Activated CD8-positive, alpha-beta memory T cell treated with anti-CD3 and anti-CD28 coated beads, Interleukin-2, amount 50 U/mL, for 24 hours (primary cell): Measurements from ENCODE around the gene TMPRSS7.

ENCODE experiments used
- DNase-seq: peaks from one replicate; pipeline ENCODE4 v3.0.0-alpha.2; 2020; ENCODE audit errors: extremely low read depth

TMPRSS7 gene

DNA sequence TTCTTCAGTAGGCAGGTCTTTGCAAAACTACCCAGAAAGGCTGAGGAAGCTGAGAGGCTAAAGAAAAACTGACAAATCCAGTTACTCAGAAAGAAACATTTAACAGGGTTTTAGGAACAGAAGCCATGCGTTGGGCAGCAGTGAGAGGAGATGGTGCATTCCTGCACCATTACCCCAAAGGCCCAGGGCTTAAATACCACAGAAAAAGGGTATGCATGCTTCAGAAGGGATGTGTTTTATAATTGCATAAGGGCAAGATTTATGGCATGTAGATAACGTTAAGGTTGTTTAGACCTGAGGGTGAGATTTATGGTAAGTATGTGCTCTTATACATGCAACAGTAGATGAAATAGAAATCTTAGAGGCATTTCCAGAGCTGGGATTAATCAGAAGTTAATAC is 61.6 kb downstream of the TMPRSS7 start:
- DNase-seq: no peak

DNA sequence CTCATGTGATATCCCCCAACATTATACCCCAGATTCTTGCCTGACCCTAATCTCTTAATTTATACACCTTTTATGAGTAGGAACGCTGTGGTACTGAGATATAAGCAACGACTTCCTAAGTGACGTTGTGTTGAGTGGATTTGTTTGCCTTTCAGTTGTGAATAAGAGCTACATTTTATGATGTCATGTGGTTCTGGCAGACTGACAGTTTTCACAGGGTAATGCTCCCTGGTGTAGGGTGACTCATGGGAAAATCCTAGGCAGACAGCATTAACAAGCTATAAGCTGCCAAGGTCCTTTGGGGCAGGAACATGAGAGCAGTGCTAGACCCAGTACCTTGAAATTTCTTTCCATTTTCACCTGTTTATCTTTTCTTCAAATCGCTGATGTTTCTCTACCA is 62.8 kb downstream of the TMPRSS7 start:
- DNase-seq: no peak

DNA sequence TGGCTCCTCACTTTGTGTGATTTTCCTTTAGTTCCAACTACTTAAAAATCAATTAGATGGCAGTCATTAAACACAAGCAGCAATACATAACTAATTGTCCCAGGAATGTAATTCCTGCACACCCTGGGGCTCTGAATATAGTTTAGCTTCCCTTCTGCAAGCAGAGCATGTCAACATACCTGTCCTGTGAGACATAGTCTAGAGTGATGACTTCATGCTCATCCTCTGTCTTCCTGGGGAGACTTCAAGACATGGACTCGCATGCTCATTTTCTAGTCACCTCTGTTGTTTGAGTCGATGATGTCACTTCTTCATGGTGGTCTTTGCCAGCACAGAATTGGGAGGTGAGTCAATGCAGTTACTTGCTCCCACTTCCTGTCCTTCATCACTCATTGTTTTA is 67.4 kb downstream of the TMPRSS7 start:
- no peak for DNase-seq

DNA sequence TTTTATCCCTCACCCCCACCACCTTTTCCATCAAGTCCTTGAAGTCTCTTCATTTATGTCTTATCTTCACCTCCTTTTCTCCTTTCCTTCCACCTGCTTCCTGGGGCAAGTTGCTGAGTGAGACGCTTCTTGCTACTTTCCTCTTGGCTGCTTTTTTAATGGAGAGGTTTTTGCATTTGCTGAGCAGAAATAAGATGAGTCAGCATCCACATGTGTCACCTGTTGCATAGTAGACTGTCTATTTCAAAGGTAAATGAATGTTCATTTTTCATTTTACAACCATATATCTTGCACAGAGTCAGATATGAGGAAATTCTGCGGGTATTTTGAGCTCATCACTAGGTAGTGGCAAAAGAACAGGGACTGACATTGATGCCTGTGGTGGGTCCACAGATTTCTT is 70.2 kb downstream of the TMPRSS7 start:
- DNase-seq: no peak

GRCh38 chr3:112109322-112109721 is 74.8 kb downstream of the TMPRSS7 start:
- no peak for DNase-seq

DNA sequence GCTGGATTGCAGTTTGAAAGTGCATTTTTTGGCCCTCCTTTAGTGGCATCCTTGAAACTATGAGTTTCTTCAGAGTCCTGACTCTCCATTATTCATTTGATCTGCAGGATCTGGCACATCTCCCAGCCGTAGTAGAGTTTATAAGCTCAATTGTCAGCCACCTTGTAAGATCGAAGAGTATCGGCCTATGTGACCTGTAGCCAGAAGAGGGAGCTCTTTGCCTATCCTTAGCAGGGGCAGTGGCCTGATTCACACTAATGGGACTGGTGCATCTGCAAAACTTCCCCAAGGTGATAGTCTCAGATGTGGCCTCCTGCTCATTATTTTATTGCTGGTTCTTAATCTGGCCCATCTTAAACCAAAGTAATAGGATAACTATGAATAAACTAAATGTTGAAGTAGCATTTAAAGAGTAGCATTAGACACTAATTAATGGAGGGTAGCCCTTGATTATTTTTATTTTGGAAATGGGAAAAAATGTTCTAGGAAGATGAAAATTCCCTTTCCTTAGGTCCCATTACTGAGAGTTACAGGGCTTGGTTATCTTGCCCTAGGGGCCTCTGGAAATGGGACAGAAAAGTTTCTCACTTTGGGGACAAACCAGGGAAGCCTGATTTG is 77.4 kb downstream of the TMPRSS7 start:
- DNase-seq: no peak

- DNase-seq: no peak
These were observed 80.1 kb downstream of the TMPRSS7 start for GRCh38 chr3:112114576-112115160.

DNA sequence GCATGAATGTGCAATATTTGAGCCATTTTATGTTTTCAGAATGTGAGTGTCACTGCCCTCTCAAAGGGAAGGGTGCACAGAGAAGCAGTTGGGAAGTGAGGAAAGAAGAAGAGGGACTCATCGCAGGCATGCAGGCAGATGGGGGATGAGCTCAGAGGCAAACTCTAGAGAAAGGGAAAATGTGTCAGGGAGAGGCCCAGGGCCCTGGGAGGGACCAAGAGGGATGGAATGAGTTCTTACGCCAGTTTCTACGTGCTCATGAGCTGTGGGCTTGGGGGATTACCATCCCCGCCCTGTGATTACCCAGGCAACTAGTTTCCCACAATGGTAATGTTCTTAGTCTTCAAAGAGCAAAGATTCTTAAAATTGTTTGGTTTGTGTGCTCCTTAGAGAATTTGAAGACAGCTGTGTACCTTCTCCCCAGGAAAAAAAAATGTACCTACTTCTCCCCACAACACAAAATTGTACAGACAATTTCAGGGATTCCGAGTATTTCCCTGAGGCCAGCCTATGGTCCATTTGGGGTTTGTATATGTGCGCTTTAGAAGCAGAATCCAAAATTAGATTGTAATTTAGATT is 80.7 kb downstream of the TMPRSS7 start:
- no peak for DNase-seq

DNA sequence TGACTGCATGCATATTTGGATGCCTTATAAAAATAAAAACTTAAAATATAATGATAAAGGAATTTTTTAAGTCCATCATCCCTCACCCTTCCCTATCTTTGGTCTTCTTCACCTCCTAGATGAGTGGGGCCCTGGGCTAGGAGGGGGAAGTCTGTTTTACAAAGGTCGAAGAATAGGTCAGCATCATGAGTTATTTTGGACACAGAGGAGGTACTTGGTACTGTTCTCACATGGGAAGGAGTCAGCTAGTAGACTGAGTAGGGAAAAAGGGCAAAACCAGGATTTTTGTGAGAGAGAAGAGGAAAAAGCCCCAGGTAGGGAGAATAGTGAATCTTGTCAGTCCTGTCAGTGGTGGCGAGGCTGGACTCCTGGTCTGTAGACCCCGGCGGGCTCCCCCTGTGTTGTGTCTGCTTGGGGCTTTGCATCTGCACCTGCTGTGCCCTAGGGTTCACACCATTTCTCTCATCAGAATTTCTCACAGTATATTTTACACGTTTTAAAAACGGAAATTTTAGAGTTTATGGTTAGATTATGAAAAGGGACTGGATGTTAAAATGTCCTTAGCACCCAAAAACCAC is 81.4 kb downstream of the TMPRSS7 start:
- DNase-seq: no peak

DNA sequence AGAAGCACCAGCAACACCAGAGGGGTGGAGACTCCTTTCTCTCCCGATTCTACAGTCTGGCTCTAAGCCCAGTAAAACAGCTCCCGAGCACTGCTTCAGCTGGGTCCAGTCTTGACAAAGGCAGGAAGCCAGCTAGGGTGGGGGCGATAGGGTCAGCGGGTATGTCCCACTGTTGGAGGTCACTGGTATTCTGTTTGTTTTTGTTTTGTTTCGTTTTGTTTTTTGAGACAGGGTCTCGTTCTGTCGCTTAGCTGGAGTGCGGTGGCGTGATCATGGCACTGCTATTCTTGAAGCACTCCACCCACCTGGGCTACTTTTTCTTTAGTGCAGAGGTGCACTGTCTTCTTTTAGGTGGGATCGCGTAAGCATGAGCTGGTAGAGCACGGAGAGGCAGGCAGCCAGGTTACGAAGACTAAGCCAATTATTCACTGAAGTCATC is 82.2 kb downstream of the TMPRSS7 start:
- DNase-seq: no peak

GRCh38 chr3:112117415-112117814 is 82.9 kb downstream of the TMPRSS7 start:
- DNase-seq: no peak

DNA sequence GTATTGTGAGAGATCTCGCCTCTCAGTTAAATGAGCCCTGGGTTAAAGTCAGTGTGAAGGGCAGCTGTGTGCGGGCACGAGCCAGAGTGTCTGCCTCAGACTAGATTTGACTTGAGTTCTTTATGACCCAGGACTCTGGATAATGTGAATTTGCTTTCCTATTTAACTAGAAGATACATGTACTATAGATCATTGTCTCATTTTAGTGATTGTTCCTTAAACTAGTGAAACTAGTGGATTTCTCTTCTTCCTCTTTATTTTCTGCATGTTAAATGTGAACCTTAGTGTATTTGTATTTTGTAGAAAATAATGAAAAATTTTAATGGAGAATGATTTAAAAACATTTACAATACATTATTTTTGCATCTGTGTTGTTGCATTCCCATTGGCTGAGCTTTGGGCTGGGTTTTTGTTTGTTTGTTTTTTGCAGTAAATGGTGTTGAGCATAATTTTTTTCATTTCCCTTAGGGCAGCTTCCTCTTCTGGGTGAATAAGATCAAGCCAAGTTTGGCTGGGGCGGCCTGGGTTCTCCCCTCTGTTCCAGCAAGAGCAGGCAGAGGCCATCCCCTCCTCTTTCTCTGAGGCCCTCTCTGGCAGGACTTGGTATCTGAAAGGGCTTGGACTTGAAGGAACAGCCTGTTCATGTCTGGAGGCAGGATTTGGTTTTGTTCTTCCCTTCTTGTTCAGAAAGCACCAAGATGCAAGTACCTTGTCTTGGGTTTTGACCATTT is 83.5 kb downstream of the TMPRSS7 start:
- no peak for DNase-seq

DNA sequence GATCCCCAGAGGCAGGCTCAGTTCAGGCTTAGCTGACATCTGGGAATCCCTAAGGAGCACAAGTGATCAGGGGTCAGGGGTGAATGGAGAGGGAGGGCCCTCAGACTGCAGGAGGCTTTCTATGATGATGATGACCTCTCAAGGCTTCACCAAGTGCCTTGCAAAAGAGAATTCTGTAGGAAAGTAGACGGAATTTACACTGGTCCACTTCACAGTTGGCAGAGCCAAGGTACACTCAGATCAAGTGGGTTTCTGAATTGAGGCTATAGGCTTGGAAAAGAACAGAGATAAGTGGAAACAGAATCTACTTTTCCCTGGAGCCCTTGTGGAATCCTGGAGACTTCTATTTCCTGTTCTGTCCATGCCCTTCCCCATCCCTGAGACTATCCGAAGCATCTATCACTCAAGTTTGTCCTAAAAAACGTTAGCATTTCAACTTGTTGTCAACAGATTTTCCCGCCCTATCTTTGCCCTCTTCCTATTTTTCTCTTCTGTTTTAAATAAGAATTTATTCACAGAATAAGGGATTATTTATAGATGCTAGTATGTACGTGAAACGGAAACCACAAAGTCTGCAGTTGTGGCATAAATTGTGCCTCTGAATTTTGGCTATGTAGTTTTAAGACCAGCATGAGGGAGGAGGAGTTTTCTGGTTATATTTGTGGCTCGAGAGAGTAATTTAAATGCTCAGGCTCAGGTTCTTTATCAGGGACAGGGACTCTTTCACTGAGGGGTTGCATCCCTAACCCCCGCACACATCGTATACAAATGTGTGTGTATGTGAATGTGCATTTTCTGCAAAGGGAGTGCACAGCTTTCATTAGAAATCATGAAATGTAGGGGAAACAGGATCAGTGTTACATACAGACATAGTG is 85.7 kb downstream of the TMPRSS7 start:
- no peak for DNase-seq

DNA sequence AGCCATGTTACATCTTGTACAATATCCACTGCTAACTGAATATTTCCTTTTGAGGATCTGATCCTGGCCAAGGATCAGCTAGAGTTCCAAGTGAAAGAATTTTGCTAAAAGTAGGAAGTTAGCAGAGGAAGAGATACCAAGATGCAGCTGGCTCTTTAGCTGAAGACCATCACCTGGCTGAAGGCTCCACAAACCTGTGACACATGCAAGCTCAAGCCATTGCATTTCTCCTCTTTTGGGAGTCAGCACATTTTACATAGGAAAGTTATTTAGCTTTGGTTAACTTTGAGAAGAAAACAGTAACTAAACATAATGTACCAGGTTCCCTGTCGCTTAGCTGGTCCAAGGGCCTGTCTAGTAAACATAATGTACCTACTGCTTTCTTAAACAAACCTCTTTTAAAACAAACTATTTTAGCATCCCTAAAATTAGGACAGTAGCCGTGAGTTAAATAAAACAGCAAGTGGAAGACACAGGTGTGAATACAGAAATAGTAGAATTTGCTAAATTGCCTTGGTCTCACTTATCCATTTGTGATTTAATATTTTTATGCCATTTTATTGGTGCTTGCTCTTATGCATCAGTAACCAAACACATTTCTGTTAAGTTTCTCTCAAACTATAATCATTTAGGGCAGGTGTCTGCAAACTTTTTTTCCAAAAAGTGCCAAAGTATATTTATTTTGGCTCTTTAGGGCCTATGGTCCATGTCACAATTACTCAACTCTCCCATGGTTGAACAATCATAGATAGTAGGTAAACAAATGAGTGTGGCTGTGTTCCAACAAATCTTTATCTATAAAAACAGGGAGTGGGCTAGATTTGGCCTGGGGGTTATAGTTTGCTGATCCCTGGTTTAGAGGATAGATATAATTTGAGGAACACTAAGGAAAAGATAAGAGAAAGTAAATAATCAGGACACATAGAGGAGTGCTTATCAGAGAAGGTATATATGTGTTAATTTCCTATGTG is 87.3 kb downstream of the TMPRSS7 start:
- DNase-seq: no peak

DNA sequence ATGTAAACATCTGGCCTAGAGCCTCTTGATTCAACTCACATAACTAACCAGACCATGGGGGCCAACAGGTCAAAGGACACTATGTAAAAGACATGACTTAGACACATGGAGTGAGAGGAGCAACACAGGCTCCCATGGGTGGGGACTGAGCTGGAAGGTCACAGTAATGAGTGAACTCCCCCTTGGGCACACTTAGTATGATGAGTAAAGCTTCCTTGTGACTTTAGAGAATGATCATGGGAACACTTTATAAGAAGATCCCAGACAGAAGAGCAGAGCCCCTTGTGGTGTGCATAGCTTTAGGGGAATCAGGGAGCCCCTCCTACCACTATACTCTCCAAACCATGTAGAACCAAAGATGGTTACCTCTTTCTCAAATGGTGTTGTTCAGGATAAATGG is 88.3 kb downstream of the TMPRSS7 start:
- no peak for DNase-seq

DNA sequence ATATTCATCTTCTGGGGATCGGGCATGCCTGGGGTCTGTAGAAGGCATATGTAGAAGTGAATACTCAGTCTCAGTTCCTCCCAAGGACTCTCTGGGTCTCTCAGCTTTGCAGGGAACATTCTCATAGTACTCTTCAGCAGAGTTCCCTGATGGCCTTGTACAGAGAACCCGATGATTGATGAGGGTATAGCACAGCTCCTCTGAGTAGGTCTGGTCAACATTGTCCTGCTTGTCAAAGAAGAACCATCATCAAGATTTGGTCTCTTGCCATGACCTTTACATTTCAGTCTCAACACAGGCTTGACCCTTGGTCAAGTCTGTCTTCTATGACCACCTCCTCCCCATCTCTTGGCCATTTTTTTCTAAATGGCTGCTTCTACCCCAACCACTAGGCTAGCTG is 89.0 kb downstream of the TMPRSS7 start:
- DNase-seq: no peak

GRCh38 chr3:112124907-112125607 is 90.5 kb downstream of the TMPRSS7 start:
- no peak for DNase-seq

DNA sequence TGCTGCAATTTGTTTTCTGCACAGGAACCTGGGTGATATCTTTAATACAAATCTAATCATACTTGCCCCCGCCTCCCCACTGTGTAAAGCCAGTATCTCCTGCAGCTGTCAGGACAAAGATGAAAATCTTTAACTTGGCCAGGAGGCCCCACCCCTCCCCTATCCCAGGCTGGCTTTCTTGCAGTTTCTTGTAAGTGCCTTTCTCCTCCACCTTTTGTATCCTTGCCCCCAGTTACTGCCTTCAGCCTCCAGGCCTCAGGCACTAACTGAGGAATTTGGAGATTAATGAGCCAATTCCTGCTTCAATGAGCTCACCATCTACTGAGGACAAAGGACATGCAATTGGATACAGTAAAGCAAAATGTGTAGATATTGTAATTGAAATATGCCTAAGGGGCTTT is 92.0 kb downstream of the TMPRSS7 start:
- no peak for DNase-seq
